Peyer's patch (tissue), 4 donors: ENCODE data around the gene ATG2A.

Experiments
- POLR2A ChIP-seq, 2 donors: fragments of 450-650 bp; IDR thresholded peaks; one replicate each; pipeline ENCODE4 v1.5.1; 2017; ENCODE audit warnings: antibody characterized with exemption in 2 of 2, mild to moderate bottlenecking in 2 of 2, moderate library complexity in 2 of 2
- TF ChIP-seq, protein P1 (sequence below), 6 experiments: fragments of 450-650 bp in 4 of 6; fragments of 200-600 bp in 2 of 6; sonication (generic) in 1 of 6; IDR thresholded peaks; one replicate each; pipeline ENCODE4 v1.5.1; 2017 to 2019; ENCODE audit warnings: antibody characterized with exemption in 6 of 6, mild to moderate bottlenecking in 3 of 6, moderate library complexity in 1 of 6

DNA sequence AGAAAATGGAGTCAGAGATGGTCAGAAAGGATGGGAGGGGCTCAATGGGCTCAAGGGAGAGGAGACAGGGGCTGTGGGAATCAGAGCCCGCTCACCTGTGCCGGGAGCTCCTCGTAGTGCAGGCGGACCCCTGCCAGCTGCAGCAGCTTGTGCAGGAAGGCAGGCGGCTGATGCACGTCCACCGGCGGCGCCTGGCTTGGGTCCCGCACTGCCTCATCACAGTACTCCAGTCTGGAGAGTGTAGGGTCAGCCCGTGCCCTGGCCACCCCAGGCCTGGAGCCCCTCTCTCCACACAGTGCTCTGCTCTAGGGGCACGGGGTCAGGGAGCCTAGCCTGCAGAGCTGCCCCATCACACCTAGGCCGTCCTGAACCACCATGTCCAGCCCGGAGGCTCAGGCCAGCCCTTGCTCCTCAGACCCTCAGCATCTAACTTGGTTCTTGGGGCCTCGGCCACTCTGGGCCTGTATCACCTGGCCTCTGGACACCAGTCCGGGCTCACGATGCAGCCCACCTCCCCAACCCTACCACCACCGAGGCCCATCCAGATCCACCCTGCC is 3.8 kb downstream of the ATG2A start:
- TF ChIP-seq, protein P1, sequence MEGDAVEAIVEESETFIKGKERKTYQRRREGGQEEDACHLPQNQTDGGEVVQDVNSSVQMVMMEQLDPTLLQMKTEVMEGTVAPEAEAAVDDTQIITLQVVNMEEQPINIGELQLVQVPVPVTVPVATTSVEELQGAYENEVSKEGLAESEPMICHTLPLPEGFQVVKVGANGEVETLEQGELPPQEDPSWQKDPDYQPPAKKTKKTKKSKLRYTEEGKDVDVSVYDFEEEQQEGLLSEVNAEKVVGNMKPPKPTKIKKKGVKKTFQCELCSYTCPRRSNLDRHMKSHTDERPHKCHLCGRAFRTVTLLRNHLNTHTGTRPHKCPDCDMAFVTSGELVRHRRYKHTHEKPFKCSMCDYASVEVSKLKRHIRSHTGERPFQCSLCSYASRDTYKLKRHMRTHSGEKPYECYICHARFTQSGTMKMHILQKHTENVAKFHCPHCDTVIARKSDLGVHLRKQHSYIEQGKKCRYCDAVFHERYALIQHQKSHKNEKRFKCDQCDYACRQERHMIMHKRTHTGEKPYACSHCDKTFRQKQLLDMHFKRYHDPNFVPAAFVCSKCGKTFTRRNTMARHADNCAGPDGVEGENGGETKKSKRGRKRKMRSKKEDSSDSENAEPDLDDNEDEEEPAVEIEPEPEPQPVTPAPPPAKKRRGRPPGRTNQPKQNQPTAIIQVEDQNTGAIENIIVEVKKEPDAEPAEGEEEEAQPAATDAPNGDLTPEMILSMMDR (IDR thresholded peaks at IDR 0.05): no peak
- no peak for TF ChIP-seq POLR2A (IDR thresholded peaks at IDR 0.05)
